GM12892 (cell line): ENCODE measurements around the gene SLC9A9.

ENCODE experiments used
- DNase-seq: peaks from one replicate; pipeline ENCODE4 v3.0.0; 2011; ENCODE audit not compliant: insufficient read length
- FAIRE-seq: peaks from 2 replicates; lab custom pipeline; 2011; peaks lifted over from hg19 to GRCh38; lab: Jason Lieb, UNC
- POLR2A ChIP-seq: IDR thresholded peaks from 2 replicates; pipeline ENCODE4 v1.6.1; 2011; ENCODE audit warnings: low read depth, low read length, control low read depth
- POLR2AphosphoS5 ChIP-seq: IDR thresholded peaks from 2 replicates; pipeline ENCODE4 v1.6.1; 2011; ENCODE audit warnings: low read depth, low read length, control low read depth
- TAF1 ChIP-seq: IDR thresholded peaks from 2 replicates; pipeline ENCODE4 v1.6.1; 2011; ENCODE audit warnings: low read depth, mild to moderate bottlenecking, control low read depth, low read length, borderline replicate concordance

Gene SLC9A9

GRCh38 chr3:143330296-143330868 lies 517.9 kb downstream of the SLC9A9 start:
- DNase-seq (no peak), FAIRE-seq (no peak)
- TF ChIP-seq POLR2A (no peak), POLR2AphosphoS5 (no peak), TAF1 (no peak)

- DNase-seq: no peak
- FAIRE-seq: no peak
- no peak for TF ChIP-seq POLR2AphosphoS5
- no peak for TF ChIP-seq POLR2A
- no peak for TF ChIP-seq TAF1
Observed at GRCh38 chr3:143329567-143330211, 518.6 kb downstream of the SLC9A9 start.

- no peak for FAIRE-seq
- DNase-seq: no peak
- TF ChIP-seq POLR2A (no peak), POLR2AphosphoS5 (no peak), TAF1 (no peak)
Observed at GRCh38 chr3:143328451-143328850, 519.8 kb downstream of the SLC9A9 start.

GRCh38 chr3:143326983-143327778 lies 521.1 kb downstream of the SLC9A9 start:
- FAIRE-seq (no peak), DNase-seq (no peak)
- TF ChIP-seq POLR2A (no peak), POLR2AphosphoS5 (no peak), TAF1 (no peak)

- TF ChIP-seq POLR2AphosphoS5 (no peak), POLR2A (no peak), TAF1 (no peak)
- DNase-seq: no peak
- peak; percentile 72 for FAIRE-seq
Observed at GRCh38 chr3:143321058-143321769, 527.1 kb downstream of the SLC9A9 start.

- FAIRE-seq: no peak
- no peak for DNase-seq
- TF ChIP-seq TAF1 (no peak), POLR2A (no peak), POLR2AphosphoS5 (no peak)
Observed at GRCh38 chr3:143315766-143316165, 532.5 kb downstream of the SLC9A9 start.

- FAIRE-seq (no peak), DNase-seq (no peak)
- TF ChIP-seq POLR2AphosphoS5 (no peak), POLR2A (no peak)
Observed at GRCh38 chr3:143314251-143315093, 533.8 kb downstream of the SLC9A9 start.

- TF ChIP-seq TAF1: no peak
- no peak for TF ChIP-seq POLR2AphosphoS5
- no peak for TF ChIP-seq POLR2A
- FAIRE-seq (no peak), DNase-seq (no peak)
Observed at GRCh38 chr3:143313893-143314188, 534.4 kb downstream of the SLC9A9 start.

GRCh38 chr3:143313025-143313892 lies 535.0 kb downstream of the SLC9A9 start:
- no peak for TF ChIP-seq TAF1
- TF ChIP-seq POLR2A: no peak
- no peak for TF ChIP-seq POLR2AphosphoS5
- FAIRE-seq (no peak), DNase-seq (no peak)

GRCh38 chr3:143311096-143311495 lies 537.2 kb downstream of the SLC9A9 start:
- TF ChIP-seq POLR2AphosphoS5 (no peak), TAF1 (no peak), POLR2A (no peak)
- no peak for FAIRE-seq

More at GRCh38 chr3:143311096-143311495, 537.2 kb downstream of the SLC9A9 start:
- no peak for DNase-seq
